Aorta (tissue), 5 donors: Measurements from ENCODE around the gene IPO4. TPM values are rescaled to one million over a fixed set of nuclear protein-coding genes. Genes with fewer than 3 reads are reported as not detected.

Experiments
- ATAC-seq: fragments of 200-7000 bp; cut with Tn5 transposase; one replicate; pipeline ENCODE4 v1.9.1; 2022; ENCODE audit warnings: moderate library complexity; ENCODE audit not compliant: low FRiP score
- DNase-seq, 2 donors: peaks; one replicate each; pipeline ENCODE4 v3.0.0-alpha.2; 2020
- H3K27ac ChIP-seq, 2 donors: one replicate each; pipeline ENCODE4 v1.5.1; 2013; ENCODE audit warnings: low read length in 2 of 2, mild to moderate bottlenecking in 2 of 2, moderate library complexity in 2 of 2, control low read depth in 1 of 2, inconsistent platforms in 1 of 2, low read depth in 1 of 2
- H3K27me3 ChIP-seq, 2 donors: one replicate each; pipeline ENCODE4 v1.6.1; 2013; ENCODE audit warnings: control low read depth in 1 of 2, low read length in 1 of 2, mild to moderate bottlenecking in 1 of 2, moderate library complexity in 1 of 2; ENCODE audit not compliant: insufficient read depth in 2 of 2, control insufficient read depth in 1 of 2
- H3K36me3 ChIP-seq, 2 donors: one replicate each; pipeline ENCODE4 v1.6.1; 2013; ENCODE audit warnings: control low read depth in 1 of 2, low read length in 1 of 2, mild to moderate bottlenecking in 1 of 2; ENCODE audit not compliant: insufficient read depth in 2 of 2, control insufficient read depth in 1 of 2
- H3K4me1 ChIP-seq, 2 donors: one replicate each; pipeline ENCODE4 v1.6.1; 2013; ENCODE audit warnings: low read length in 2 of 2, control low read depth in 1 of 2, mild to moderate bottlenecking in 1 of 2, moderate library complexity in 1 of 2; ENCODE audit not compliant: insufficient read depth in 2 of 2, control insufficient read depth in 1 of 2
- H3K4me3 ChIP-seq, 2 donors: one replicate each; pipeline ENCODE4 v1.5.1; 2013; ENCODE audit warnings: low read length in 2 of 2, control low read depth in 1 of 2, mild to moderate bottlenecking in 1 of 2
- H3K9me3 ChIP-seq: one replicate; pipeline ENCODE4 v1.6.1; 2013; ENCODE audit warnings: mild to moderate bottlenecking, low read length; ENCODE audit not compliant: control insufficient read depth
- WGBS, 2 donors: extraction: QIAGEN DNeasy Blood & Tissue Kit; methylation state at CpG; one replicate each; pipeline ENCODE4 v1.1.7; 2013; 5-methylcytosine and 5-hydroxymethylcytosine counted together
- intact Hi-C, 2 donors: fragments of 100-400 bp; cut with DNase I; formaldehyde crosslinking; loops; one replicate each; pipeline versions ENCODE4 v1.14.2 to v1.15.0; 2022
- polyA plus RNA-seq, 2 donors: library from polyadenylated mRNA; stranded (reverse); fragments of 200-250 nt; gene quantifications; one replicate each; pipeline ENCODE4 v1.2.3, GENCODE V29; 2013
- total RNA-seq, 2 donors: library from RNA; stranded (reverse); fragmentation: NEBNext Ultra II Directional; extraction: Animal tissue kit (Norgen Biotek cat#: 25700); gene quantifications; one replicate each; pipeline ENCODE4 v1.2.1, GENCODE V29; 2021
- donor health status: healthy with polysubstance abuse.
- donor health status: Bipolar disorder and iron deficiency.
- donor health status: DM: no; HTN: no; CAD: no.
- donor health status: DM: no; HTN: no; CAD: no.
- donor health status: DM: yes; HTN: yes; CAD: no.

IPO4 gene
- total and polyA plus RNA-seq, 4 donors: 3.4 to 29.3 (median 17.5) TPM

DNA sequence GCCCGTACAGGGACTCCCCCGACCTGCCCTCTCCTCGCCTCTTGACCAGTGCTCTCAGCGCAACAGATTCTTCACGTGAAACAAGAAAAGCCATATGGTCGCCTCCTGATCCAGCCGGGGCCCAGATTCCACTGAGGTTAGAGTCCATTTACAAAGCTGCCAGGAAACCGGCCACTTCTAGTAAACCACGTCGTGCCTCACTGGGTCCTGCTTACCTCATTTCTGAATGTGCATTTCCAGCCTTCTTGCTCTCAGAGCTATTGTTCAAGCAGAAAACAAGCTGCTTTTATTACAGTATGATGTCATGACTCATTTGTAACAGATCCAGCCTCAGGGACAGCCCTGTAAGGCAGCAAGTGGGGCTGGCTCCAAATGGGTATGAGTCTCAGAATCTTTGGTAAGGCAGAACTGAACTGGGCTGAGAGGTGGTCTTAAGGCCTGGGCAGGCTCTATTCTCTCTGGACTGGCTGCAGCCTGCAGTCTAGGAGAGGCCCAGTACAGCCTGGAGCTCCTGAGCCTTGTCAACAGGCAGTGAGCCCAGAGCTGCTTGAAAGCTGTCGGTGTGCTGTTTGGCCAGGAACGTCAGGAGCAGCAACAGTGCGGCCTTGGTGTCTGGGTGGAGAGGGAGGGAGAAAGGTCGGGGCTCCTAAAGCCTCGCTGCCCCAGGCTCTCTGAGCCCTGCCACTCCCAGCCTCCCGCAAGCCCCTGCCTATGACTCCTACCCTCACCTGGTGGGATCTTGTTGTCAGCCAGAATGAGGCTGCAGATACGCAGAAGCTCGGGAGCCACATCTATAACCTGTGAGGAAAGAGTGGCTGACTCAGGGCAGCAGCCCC lies 8.4 kb downstream of the IPO4 start:
- WGBS, 2 donors: 57 to 69% methylated on average over 18 of the region's 18 CpGs
- intact Hi-C loops: no loop called here
- peak overlapping the region in 1 of 2 donors; percentile 11 for H3K27ac ChIP-seq
- H3K27me3 ChIP-seq: no peaks in the 10 kb centered on the region
- H3K4me1 ChIP-seq: no peaks in the 10 kb centered on the region
- H3K36me3 ChIP-seq: no peaks in the 10 kb centered on the region
- ATAC-seq (peak; percentile 65), DNase-seq (peak in 1 of 2 donors; percentile 63)
- no peak overlapping the region for H3K4me3 ChIP-seq
- no peaks in the 10 kb centered on the region for H3K9me3 ChIP-seq

GRCh38 chr14:24179294-24179960 lies 9.2 kb downstream of the IPO4 start:
- Histone ChIP-seq H3K4me3 (no peak overlapping the region), H3K4me1 (no peaks in the 10 kb centered on the region), H3K27me3 (no peaks in the 10 kb centered on the region), H3K27ac (peak overlapping the region in 1 of 2 donors; percentile 11), H3K36me3 (no peaks in the 10 kb centered on the region), H3K9me3 (no peaks in the 10 kb centered on the region)
- intact Hi-C loops: no loop called here
- DNase-seq (peak in 1 of 2 donors; percentile 68), ATAC-seq (no peak)
- WGBS, 2 donors: 86 to 87% methylated on average over 14 of the region's 14 CpGs

DNA sequence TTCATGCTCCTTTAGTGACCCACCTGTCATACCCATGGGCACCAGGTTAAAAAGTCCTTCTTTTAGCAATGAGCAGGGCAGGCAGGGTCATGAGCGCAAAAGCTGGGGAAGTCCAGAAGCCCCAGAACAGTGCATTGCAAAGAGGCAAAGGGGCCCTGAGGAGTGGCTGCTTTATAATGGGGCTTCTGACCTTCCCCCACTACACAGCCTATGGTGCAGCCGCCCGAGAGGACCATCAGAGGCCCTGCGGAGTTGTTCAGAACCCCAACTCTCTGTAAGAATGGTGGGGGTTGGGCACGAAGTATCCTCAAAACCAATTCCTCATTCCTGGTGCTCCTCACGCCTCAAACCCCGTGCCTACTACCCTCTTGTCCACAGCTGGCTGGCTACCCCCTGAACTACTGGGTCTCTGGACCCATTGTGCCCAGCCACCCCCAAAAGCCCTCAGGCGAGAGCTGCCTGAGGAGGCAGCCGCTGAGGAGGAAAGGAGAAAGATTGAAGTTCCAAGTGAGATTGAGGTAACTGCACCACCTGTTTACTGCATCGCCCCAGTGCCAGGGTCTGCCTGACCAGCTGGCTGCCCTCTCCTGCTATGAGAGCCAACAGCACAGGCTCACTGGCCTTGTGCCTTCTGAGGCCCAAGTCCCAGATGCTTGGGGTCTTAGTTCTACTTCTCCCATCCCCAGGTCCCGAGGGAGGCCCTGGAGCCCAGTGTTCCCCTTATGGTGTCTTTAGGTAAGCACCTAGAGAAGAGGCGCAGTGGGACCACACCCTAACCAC lies 10.0 kb downstream of the IPO4 start:
- DNase-seq: peak in 1 of 2 donors; percentile 69
- H3K9me3 ChIP-seq: no peaks in the 10 kb centered on the region
- 91 to 93% methylated on average over 12 of the region's 12 CpGs for WGBS, 2 donors
- H3K4me3 ChIP-seq: no peak overlapping the region
- H3K27ac ChIP-seq: no peak overlapping the region
- ATAC-seq: no peak
- no peaks in the 10 kb centered on the region for H3K36me3 ChIP-seq
- intact Hi-C loops: no loop called here
- no peaks in the 10 kb centered on the region for H3K4me1 ChIP-seq
- H3K27me3 ChIP-seq: no peaks in the 10 kb centered on the region

DNA sequence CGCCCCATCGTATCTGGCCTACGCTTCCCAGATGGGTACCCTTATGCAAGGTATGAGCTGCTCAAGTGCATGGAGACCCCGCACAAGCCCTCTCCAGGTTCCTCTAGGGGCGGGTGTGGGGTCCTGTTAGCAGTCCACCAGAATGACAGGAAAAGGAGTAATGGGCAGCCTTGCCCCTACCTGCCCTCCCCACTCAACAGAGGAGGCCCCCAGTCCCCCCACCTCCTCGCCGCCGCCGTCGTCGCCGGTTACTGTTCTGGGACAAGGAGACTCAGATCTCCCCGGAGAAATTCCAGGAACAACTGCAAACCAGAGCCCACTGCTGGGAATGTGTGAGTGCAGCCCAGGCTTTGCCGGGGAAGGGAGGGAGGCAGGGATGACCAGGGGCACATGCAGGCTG lies 10.7 kb downstream of the IPO4 start:
- Histone ChIP-seq H3K36me3 (no peaks in the 10 kb centered on the region), H3K4me3 (no peak overlapping the region), H3K27me3 (no peaks in the 10 kb centered on the region), H3K9me3 (no peaks in the 10 kb centered on the region), H3K27ac (no peak overlapping the region), H3K4me1 (no peaks in the 10 kb centered on the region)
- 91% methylated on average over 14 of the region's 14 CpGs for WGBS, 2 donors
- ATAC-seq (no peak), DNase-seq (peak in 1 of 2 donors; percentile 77)
- intact Hi-C loops: no loop called here

DNA sequence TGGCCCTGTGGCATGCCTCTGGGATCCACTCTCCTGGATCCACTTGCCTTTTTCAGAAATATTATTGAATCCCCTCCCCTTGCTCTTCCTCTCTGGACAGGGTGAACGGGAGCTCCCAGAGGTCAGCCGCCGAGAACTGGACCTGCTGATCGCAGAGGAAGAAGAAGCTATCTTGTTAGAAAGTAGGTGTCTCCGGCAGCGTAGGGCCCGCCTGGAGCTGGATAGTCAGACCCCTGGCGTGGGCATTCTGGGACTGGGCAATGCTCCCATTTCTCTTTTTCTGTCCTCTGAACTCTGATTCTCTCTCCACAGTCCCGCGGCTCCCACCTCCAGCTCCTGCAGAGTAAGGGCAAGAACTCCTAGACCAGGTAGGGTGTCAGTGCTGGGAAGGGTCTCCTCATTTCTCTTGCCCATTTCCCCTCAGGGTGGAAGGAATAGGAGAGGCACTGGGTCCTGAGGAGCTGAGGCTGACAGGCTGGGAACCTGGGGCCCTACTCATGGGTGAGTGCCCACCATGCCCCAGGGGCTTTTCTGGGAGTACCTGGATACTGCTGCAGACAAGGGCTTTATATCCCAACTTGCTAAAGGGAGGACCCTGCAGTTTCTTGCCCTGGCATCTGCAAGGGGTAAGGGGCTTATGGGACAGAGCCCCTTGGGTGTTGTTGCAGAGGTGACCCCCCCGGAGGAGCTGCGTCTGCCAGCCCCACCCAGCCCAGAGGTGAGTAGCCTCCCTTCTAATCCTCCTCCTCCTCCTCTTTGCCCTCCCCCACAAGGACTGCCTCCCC lies 11.4 kb downstream of the IPO4 start:
- DNase-seq (no peak), ATAC-seq (no peak)
- no peaks in the 10 kb centered on the region for H3K4me1 ChIP-seq
- 87 to 89% methylated on average over 12 of the region's 12 CpGs for WGBS, 2 donors
- no peaks in the 10 kb centered on the region for H3K36me3 ChIP-seq
- H3K9me3 ChIP-seq: no peaks in the 10 kb centered on the region
- intact Hi-C loops: no loop called here
- no peak overlapping the region for H3K4me3 ChIP-seq
- no peaks in the 10 kb centered on the region for H3K27me3 ChIP-seq
- no peak overlapping the region for H3K27ac ChIP-seq

GRCh38 chr14:24176599-24176998 lies 12.0 kb downstream of the IPO4 start:
- no peak for DNase-seq

DNA sequence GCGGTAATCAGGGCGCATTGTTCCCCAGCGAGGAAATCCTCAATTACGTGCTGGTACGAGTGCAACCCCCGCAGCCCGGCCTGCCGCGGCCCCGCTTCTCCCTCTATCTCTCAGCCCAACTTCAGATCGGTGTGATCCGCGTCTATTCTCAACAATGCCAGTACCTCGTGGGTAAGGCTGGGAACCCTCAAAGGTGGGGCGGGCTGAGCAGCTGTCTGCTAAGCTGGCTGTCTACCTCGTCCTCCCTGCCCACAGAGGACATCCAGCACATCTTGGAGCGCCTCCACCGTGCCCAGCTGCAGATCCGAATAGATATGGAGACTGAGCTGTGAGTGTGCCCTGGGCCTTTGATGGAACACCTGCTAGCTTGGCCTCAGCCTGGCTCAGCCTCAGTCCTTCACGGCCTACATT lies 15.7 kb downstream of the IPO4 start:
- H3K27me3 ChIP-seq: no peaks in the 10 kb centered on the region
- H3K4me1 ChIP-seq: peaks cover 0 to 2% of the 10 kb centered on the region in 2 donors
- H3K27ac ChIP-seq: no peak overlapping the region
- no peak overlapping the region for H3K4me3 ChIP-seq
- DNase-seq (peak in 1 of 2 donors; percentile 77), ATAC-seq (peak; percentile 4)
- WGBS, 2 donors: 76 to 85% methylated on average over 20 of the region's 20 CpGs
- intact Hi-C loops: no loop called here
- no peaks in the 10 kb centered on the region for H3K9me3 ChIP-seq
- H3K36me3 ChIP-seq: no peaks in the 10 kb centered on the region

More at GRCh38 chr14:24176599-24176998, 12.0 kb downstream of the IPO4 start:
- H3K27me3 ChIP-seq: no peaks in the 10 kb centered on the region
- H3K27ac ChIP-seq: no peak overlapping the region
- no peak for ATAC-seq
- WGBS, 2 donors: 94 to 98% methylated on average over 5 of the region's 5 CpGs
- peaks cover 0 to 2% of the 10 kb centered on the region in 2 donors for H3K4me1 ChIP-seq
- intact Hi-C loops: no loop called here
- no peaks in the 10 kb centered on the region for H3K9me3 ChIP-seq
- no peaks in the 10 kb centered on the region for H3K36me3 ChIP-seq
- no peak overlapping the region for H3K4me3 ChIP-seq

DNA sequence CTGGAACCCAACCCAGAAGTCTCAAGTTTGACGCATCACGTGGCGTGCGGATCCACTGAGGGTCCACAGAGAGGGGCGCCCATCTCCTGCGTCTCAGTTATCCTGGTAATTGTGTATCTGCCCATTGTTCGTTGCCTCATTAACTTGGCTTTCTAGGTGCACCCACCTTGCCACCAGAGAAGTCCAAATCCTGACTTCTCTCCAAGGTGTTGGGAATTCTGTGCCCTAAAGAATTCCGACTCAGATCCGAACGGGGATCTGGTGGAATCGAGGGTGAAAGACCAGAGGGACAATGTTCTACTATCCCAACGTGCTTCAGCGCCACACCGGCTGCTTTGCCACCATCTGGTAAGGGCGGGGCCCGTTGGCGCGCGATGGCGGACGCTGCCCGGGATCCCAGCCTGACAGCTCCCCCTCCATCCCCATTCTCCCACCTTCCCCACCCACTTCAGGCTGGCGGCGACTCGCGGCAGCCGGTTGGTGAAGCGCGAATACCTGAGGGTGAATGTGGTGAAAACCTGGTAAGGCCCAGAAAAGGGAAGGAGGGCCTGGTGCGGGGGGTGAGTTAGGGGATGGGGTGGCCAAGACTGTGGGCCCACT lies 16.3 kb downstream of the IPO4 start:
- DNase-seq (no peak), ATAC-seq (peak; percentile 6)
- Histone ChIP-seq H3K9me3 (no peaks in the 10 kb centered on the region), H3K4me1 (peaks cover 0 to 2% of the 10 kb centered on the region in 2 donors), H3K36me3 (peaks cover 0 to 2% of the 10 kb centered on the region in 2 donors), H3K27me3 (no peaks in the 10 kb centered on the region), H3K27ac (no peak overlapping the region), H3K4me3 (no peak overlapping the region)
- intact Hi-C loops: no loop called here
- WGBS, 2 donors: 27 to 34% methylated on average over 30 of the region's 30 CpGs
